ENCODE data around the gene CDKN3.
"Not testable (repeated sequence)": the region's sequence is repeated elsewhere in the genome, so short reads cannot be mapped to it uniquely, and the experiment has no call there.

CDKN3 gene

DNA sequence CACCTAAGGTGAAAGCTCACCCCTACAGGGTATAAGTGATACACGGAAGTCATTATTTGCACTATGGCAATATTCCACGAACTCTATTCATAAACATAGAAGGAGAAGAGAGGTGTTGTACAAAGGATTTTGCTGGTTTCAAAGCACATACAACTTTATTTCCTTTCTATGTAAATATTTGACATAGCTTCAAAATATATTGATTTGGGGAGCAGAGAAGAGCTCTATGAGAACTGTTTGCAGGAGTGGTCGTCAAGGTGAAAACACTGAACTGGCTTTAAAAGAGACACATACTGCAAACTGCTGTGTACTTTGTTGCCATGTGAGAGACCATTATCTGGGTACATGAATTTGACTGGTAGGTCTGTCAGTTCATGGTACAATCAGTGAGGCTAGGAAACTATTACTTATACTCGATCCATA lies 27.7 kb downstream of the CDKN3 start:
- no peak for DNase-seq (ENCODE audit: low spot score)

DNA sequence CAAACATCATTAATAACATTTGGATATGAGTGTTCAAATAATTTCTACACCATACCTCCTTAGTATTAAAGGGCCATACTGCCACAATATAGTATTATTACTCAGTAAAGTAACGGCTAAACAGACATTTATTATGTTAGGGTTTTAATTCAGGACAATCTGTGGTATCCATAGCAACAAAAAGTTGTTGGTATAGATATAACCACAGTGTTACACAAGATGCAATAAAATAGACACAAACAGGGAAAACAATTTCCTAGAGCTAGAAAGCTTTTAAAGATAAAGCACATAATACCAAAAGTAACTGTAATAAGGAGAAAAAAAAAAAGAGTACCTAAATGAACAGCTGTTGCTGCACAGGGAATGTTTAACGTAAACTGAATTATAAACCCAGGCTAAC lies 28.3 kb downstream of the CDKN3 start:
- DNase-seq (ENCODE audit: low spot score): no peak

DNA sequence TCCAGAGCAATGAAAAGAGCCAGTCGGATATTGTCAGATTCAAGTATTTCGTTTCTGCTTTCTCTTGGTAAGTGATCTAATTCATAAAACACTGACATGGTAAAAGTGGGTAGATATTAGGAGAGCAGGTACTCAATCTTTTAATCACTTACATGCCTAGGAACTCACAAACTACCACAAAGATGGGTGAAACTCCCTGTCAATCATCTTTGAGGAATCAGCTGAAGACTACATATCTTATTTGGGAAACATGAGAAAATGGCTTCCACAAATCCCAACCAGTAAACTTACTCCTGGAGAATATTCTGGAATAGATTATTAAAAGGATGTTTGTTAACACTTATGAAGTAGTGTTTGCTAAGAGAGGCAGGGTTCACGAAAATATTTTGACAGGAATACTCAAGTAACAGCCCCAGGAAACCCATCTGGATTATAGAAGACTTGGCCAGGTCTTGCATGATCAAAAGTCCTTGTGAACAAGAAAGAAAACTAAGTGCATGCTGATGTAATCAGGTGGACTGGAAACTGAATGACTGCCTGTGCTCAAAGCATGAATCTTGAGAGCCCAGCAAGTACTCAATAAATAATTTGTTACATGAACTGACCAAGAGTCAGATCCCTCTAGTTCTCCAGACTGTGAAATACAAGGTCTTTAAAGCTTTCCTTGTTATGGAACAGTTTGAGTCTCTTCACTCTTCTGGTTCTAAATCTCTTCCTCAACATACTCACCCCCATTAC lies 28.9 kb downstream of the CDKN3 start:
- DNase-seq (ENCODE audit: low spot score): no peak

DNA sequence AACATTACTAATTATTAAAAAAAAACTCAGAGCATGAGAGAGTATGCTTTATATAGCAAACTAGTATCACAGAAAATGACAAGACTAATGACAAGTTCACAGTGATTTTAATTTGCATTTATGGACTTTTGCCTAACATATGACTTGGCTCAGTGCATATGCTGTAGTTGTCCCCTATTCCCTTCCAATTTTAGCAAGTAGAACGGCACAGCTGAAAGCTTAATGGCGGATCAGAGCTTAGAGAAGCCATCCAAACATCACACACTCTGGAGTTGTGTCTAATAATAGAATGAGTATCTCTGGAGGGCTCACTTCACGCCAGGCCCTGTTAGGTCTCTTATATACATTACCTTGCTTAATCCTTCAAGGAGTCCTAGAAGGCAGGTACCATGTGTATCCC lies 31.1 kb downstream of the CDKN3 start:
- no peak for DNase-seq (ENCODE audit: low spot score)

DNA sequence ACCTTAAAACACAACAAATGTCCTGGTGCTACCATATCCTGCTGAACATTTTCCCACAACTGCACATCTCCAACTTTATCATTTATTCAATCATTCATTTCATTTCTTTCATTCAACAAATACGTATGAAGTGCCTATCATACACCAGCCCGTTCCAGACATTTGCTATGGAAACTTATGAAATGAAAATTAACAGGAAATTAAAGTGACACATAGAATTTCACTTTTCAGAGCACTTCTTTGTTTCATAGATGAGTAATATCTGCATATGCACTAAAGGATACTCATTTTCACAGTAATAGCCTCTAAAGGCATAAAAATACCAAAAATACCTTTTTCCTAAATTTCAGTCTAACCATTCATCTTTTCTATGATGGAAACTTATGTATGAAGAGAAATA lies 31.7 kb downstream of the CDKN3 start:
- no peak for DNase-seq (ENCODE audit: low spot score)

DNA sequence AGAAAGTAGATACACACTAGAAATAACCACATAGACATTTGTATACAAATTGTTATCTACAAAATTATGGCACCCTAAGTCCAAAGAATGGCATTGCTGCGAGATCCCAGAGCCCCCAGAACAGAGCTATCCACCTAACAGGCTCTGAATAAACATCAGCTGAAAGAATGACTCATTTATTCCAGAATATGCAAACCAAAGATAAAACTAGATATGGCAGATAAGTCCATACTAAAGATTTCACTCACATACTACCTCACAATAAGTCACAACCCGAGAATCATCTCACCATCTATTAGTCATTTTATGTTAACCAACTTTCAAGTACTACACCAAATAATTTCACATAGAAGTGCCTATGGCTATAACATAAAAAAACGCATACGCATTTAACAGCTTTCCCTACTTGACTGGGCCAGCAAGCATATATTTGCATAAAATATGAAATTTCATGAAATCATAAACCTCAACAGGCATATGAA lies 38.7 kb downstream of the CDKN3 start:
- DNase-seq (ENCODE audit: low spot score): peak; percentile 51

DNA sequence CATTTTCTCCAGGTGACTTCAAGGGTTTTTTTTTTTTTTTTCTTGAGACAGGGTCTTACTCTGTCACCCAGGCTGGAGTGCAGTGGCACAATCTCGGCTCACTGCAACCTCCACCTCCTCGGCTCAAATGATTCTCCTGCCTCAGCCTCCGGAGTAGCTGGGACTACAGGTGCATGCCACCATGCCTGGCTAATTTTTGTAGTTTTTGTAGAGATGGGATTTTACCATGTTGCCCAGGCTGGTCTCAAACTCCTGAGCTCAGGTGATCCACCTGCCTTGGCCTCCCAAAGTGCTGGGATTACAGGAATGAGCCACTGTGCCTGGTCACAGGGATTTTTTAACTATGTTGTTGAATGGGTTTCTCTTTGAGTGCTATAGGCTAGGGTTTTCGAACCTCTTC lies 41.1 kb downstream of the CDKN3 start:
- DNase-seq (ENCODE audit: low spot score): not testable (repeated sequence)

DNA sequence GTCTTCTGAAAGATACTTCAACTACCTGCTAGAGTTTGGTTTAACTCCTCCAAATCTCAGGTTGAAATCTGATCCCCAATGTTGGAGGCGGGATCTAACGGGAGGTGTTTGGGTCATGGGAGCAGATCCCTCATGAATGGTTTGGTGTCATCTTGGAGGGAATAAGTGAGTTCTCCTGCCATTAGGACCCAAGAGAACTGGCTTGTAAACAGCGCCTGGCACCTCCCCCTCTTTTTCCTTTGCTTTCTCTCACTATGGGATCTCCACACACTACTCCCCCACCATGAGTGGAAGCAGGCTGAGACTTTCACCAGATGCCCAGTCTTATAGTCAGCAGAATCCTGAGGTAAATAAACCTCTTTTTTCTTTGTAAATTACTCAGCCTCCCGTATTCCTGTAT lies 41.9 kb downstream of the CDKN3 start:
- no peak for DNase-seq (ENCODE audit: low spot score)

DNA sequence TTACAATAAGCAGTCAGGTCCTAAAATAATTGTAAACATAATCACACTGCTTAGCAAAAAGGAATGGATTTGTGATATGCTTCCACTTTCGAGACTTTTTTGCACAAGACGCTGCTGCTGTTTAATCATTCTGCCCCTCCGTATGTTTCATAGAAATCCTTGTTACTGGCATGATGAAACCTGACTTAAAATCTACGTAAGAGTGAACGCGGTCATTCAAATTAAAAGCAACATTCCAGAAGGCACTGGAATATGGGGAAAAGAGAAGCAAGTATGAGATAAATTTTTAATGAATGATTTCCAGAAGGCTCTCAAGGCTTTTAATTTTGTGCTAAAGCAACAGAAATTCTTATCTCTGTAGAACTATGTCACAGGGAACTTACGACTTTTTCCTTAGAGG lies 43.2 kb downstream of the CDKN3 start:
- DNase-seq (ENCODE audit: low spot score): no peak

DNA sequence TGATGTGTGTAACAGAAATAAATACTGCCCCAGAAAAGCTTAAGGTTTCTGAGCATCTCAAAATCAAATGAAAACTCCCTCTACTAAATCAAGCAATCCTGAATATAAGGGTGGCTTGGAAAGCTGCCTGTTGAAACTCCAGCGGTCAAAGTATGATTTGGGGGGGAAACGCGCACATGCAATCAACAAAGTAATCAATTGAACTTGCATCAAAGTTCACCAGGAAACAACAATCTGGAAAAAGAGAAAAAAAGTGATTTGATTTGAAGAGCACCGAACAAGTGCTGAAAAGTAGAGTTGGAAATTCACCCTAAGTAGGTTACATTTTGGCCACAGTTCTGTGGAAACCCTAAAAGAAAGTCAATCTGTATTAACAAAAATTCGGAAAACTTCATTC lies 43.7 kb downstream of the CDKN3 start:
- DNase-seq (ENCODE audit: low spot score): peak; percentile 14

DNA sequence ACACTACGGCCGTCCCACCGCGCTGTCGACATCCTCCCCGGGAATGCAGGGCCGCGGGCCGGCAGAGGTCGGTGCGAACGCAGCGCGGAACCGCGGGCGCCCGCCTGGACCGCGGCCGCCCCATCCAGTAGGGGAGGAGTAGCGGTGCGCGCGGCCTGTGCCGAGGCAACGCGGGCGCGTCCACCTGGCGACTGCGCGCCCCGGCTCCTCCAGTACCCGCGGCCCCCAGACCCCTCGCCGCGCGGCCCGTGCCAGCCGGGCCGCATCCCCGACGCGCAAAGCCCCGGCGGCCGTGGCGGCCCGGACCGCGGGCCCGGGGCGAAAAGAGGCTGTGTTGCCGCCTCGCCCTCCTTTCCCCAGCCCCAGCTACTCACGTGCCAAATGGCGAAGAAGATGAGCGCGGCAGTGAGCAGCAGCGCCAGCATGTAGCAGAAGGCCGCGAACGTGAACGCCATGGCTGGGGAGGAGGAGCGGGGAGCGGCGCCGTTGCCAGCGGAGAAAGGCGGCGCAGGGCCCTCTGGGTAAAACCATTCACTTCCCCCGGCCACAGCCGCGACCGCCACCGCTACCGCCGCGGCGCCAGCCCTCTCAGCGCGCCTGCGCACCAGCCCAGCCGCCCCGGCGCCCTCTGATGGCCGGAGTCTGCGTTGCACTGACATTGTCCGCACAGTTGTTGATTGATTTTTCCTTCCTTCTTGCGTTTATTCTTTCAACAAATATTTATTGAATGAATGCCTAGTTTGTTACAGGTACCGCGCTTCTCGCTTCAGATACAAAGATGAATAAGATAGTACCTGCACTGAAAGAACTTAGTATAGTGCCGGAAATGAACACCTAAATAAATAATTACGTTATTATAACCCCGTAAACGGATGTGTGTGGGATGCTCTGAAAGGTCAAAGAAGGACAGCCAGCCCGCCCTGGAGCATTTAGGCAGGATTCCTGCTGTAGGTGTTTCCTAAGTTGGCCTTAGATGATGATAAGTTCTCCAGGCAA lies 44.4 kb downstream of the CDKN3 start, which contains the start of gene CNIH1:
CNIH1 (minus strand) TSS at position 502 of the 996 bp plus-strand sequence; CDS start at position 455, 47 bp downstream.
- peak; percentile 92 for DNase-seq (ENCODE audit: low spot score)

DNA sequence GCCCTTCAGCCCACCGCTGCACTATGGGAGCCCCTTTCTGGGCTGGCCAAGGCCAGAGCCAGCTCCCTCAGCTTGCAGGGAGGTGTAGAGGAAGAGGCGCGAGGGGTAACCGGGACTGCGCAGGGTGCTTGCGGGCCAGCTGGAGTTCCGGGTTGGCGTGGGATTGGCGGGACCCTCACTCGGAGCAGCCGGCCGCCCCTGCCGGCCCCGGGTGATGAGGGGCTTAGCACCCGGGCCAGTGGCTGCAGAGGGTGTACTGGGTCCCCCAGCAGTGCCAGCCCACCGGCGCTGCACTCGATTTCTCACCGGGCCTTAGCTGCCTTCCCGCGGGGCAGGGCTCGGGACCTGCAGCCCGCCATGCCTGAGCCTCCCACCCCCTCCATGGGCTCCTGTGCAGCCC lies 46.2 kb downstream of the CDKN3 start:
- DNase-seq (ENCODE audit: low spot score): not testable (repeated sequence)

DNA sequence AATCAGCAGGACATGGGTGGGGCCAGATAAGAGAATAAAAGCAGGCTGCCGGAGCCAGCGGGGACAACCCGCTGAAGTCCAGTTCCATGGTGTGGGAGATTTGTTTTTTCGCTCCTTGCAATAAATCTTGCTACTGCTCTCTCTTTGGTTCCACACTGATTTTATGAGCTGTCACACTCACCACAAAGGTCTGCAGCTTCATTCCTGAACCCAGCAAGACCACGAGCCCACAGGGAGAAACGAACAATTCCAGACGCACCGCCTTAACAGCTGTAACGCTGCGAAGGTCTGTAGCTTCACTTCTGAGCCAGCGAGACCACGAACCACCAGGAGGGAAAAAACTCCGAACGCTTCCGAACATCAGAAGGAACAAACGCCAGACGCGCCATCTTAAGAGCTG lies 47.2 kb downstream of the CDKN3 start:
- DNase-seq (ENCODE audit: low spot score): no peak

DNA sequence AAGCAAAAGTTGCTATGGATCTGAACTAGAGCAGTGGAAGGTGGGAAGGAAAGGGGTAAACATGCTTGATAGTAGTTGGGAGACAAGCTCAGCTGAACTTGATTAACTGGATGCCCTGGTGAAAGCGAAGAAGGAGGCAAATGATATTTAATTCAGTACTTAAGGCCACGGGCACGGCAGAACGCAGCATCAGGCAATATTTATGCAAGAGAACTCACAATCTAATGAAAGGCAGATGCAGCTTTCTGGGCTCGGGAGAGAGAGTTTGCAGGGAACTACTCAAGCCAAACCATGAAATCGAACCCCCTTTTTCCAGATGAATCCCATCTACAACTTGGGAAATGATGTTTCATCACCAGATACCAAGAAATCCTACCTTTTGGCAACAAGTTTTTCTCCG lies 47.9 kb downstream of the CDKN3 start:
- DNase-seq (ENCODE audit: low spot score): no peak

DNA sequence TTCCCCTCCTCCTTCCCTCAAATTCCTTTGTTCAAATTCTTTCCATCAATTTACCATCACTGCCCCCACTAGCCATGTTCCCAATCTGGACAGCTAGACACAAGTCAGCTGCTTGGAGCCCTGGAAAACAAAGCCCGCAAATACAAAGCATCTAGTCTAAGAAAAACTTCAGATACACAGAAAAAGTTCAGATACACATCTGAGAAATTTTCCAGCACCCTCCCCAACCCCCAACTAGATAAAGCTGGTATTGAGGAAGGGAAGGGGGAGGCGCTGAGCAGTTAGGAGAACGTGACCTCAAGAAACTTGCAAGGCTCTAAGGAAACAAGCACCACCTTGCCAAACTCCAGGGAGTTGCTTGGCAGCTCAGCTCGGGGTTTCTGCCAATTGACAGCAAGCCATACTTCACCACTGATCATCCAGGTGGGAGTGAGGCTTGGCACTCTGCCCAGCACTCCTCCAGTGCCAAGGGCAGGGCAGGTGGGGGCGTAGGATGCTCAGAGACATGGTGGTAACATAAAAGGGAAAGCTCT lies 49.4 kb downstream of the CDKN3 start:
- no peak for DNase-seq (ENCODE audit: low spot score)

DNA sequence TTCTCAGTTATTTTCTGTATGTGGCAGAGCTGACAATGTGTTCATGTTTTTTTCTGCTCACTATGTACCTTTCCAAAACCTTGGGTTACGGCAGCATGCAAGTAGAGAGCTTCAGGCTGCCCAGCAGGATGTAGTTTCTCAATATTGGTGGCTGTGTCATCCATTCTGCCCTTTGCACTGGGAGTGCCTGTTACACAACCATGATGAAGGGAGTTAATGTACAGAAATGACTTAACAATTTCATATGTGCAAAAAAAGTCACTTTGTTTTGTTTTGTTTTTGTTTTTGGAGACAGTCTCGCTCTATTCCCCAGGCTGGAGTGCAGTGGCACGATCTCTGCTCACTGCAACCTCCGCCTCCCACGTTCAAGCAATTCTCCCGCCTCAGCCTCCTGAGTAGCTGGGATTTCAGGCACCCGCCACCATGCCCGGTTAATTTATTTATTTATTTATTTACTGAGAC lies 50.5 kb downstream of the CDKN3 start:
- no peak for DNase-seq (ENCODE audit: low spot score)

DNA sequence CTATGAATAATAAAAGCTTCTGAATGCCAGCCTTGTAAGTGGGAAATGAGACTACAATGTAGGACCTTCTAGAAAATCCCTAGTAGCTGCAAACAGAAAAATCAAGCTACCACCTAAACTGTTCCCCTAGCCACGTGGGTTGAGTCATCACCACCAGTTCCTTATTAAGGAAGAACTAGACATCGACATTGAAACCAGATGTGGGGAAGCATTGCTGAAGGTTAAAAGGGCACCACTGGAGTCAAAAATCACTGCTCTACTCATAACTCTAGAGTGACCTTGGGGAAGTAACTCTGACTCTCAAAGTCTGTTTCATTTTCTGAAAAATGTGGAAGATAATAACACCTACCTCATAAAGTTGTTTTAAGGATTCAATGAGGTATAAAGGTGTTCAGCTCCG lies 53.7 kb downstream of the CDKN3 start:
- no peak for DNase-seq (ENCODE audit: low spot score)

DNA sequence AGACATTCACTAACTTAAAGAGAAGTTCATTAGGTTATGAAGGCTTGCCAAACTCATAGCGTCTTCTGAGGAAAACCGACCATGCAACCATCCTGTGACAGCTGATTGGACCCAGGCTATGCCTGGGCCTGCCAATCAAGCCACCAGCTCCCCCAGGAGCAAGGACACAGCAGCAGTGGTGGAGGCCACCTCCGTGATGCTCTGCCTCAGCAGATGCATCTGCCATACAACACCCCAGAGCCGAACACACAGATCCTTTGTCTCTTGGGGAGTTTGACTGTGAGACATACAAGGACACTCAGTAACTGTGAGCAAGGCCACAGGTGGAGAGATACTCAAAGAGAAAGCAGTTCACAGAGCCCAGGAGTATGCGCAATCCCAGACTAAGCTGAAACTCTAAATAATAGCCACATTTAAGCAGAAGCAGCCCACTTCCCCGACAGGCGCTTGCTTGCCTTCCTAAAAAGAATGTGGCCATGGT lies 54.4 kb downstream of the CDKN3 start:
- DNase-seq (ENCODE audit: low spot score): no peak

DNA sequence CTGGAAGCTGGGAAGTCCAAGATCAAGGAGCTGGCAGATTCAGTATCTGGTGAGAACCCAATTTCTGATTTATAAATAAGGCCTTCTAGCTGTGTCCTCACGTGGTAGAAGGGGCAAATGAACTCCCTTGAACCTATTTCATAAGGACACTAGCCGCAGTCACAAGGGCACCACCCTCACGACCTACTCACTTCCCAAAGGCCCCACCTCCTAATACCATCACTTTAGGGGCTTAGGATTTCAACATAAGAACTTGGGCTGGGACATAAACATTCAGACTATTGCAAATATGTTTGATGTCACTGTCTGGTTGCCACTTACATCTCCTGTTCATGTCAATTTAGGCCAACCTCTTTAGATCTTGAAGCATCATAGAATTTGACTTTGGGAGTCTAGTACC lies 55.2 kb downstream of the CDKN3 start:
- DNase-seq (ENCODE audit: low spot score): no peak

DNA sequence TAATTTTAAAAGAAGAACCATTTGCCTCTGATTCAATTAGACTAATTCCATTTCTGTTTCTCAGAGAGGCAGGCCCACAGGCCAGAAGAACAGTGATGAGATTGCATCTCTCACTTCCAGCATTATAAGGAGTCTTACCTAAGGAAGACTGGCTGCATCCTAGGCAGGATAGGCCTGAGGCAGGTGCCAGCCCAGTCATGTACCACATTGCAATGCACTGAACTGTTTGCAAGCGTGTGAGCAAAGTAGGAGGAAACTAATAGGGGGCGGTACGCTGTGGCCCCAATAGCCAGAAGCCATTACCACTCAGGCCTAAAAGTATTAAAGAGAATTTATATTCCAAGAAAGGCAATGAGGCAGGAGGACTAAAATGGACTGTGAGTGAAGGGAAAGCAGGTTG lies 56.4 kb downstream of the CDKN3 start:
- DNase-seq (ENCODE audit: low spot score): no peak

DNA sequence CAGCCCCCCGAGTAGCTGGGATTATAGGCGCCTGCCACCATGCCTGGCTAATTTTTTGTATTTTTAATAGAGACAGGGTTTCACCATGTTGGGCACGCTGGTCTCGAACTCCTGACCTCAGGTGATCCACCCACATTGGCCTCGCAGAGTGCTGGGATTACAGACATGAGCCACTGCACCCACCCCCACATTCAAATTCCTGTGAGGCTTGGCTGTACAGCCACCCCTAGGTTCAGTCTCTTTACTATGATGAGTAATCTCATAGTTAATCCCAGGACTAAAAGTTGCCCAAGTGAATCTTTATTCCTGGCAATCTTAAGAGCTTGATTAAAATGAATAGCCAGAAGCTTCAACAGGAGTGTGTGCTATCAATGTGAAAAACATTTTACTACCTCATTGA lies 57.2 kb downstream of the CDKN3 start:
- not testable (repeated sequence) for DNase-seq (ENCODE audit: low spot score)

DNA sequence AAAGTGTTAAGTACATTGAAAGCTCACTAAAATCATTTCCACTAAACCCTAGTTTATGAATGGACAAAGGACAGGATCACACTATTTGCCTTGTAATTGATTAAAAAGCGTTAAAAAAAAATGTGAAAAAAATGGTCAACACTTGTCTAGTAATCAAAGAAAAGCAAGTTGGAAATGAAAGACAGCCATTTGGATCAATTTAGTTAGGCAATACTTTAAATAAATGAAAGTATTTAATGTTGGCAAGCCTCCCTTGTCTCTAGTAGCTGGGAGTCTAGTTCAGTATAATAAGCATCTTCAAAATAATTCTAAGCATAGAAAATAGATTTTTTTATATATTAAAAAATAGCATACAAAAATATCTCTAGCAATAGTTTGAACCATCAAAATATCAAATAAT lies 58.6 kb downstream of the CDKN3 start:
- no peak for DNase-seq (ENCODE audit: low spot score)

Measured in hematopoietic multipotent progenitor cell treated with erythropoietin and hydrocortisone succinate and interleukin-3 and kit ligand, for 17 days (in vitro differentiated cells).